HepG2 (cell line): Measurements from ENCODE around the gene LBX2. TPM values are rescaled to one million over a fixed set of nuclear protein-coding genes. Genes with fewer than 3 reads are reported as not detected.

Experiments
- GFI1 ChIP-seq: sonication (generic); formaldehyde crosslinking; IDR thresholded peaks from 2 replicates; pipeline ENCODE4 v1.5.0; 2020; ENCODE audit warnings: missing genetic modification reagents, mild to moderate bottlenecking, borderline replicate concordance
- KLF11 ChIP-seq: IDR thresholded peaks from 2 replicates; pipeline ENCODE4 v1.6.1; 2016; ENCODE audit warnings: missing compliant biosample characterization
- MAFF ChIP-seq: IDR thresholded peaks from 2 replicates; pipeline ENCODE4 v1.6.1; 2011; ENCODE audit warnings: low read depth, low read length, improper control_type of control experiment
- MAFG ChIP-seq: sonication (generic); formaldehyde crosslinking; IDR thresholded peaks from 2 replicates; pipeline ENCODE4 v1.5.1; 2020; ENCODE audit warnings: mild to moderate bottlenecking, missing genetic modification reagents
- POLR2AphosphoS2 ChIP-seq: IDR thresholded peaks from 2 replicates; pipeline ENCODE4 v1.6.1; 2011; ENCODE audit warnings: low read depth, low read length, improper control_type of control experiment
- THYN1 ChIP-seq: sonication (generic); formaldehyde crosslinking; IDR thresholded peaks from 2 replicates; pipeline ENCODE4 v1.8.1; 2023; ENCODE audit warnings: low read depth, mild to moderate bottlenecking, moderate library complexity, missing genetic modification reagents, borderline replicate concordance
- TRIM22 ChIP-seq: fragments of 450-650 bp; IDR thresholded peaks from 2 replicates; pipeline ENCODE4 v1.6.1; 2017
- ZBTB2 ChIP-seq: sonication (generic); formaldehyde crosslinking; IDR thresholded peaks from 2 replicates; pipeline ENCODE4 v1.8.0; 2022; ENCODE audit warnings: low read depth, missing genetic modification reagents
- ZFP36L2 ChIP-seq: sonication (generic); formaldehyde crosslinking; IDR thresholded peaks from 2 replicates; pipeline ENCODE4 v1.4.0; 2020; ENCODE audit warnings: missing genetic modification reagents
- ZNF20 ChIP-seq: sonication (generic); formaldehyde crosslinking; IDR thresholded peaks from 2 replicates; pipeline ENCODE4 v1.4.0; 2020; ENCODE audit warnings: mild to moderate bottlenecking, moderate library complexity, missing genetic modification reagents
- ZNF281 ChIP-seq: sonication (generic); formaldehyde crosslinking; IDR thresholded peaks from 2 replicates; pipeline ENCODE4 v1.4.0; 2020; ENCODE audit warnings: missing genetic modification reagents, borderline replicate concordance
- ZNF484 ChIP-seq: sonication (generic); formaldehyde crosslinking; IDR thresholded peaks from 2 replicates; pipeline ENCODE4 v1.5.1; 2020; ENCODE audit warnings: mild to moderate bottlenecking, low read depth, missing genetic modification reagents, borderline replicate concordance
- ZNF543 ChIP-seq: sonication (generic); formaldehyde crosslinking; IDR thresholded peaks from 2 replicates; pipeline ENCODE4 v1.4.0; 2020; ENCODE audit warnings: mild to moderate bottlenecking, missing genetic modification reagents
- ZNF567 ChIP-seq: sonication (generic); formaldehyde crosslinking; IDR thresholded peaks from 2 replicates; pipeline ENCODE4 v1.8.1; 2023; ENCODE audit warnings: mild to moderate bottlenecking, missing genetic modification reagents, borderline replicate concordance
- polyA plus RNA-seq, 8 experiments: library from polyadenylated mRNA; depleted of rRNA in 3 of 8; stranded (reverse) in 7 of 8; unstranded in 1 of 8; fragments of >200 nt; fragmentation: Illumina TruSeq in 4 of 8; extraction: Trizol in 4 of 8; gene quantifications; 2 replicates each; pipeline versions ENCODE4 v1.2.1 to v1.2.3, GENCODE V29; 2011 to 2016; ENCODE audit warnings: low read depth in 4 of 8, missing spikeins in 1 of 8, mixed read lengths in 1 of 8; ENCODE audit not compliant: insufficient read depth in 1 of 8
- total RNA-seq, 5 experiments: library from RNA; depleted of rRNA; stranded (reverse); fragments of >200 nt; fragmentation: Illumina TruSeq; extraction: Trizol; gene quantifications; 2 replicates each; pipeline ENCODE4 v1.2.3, GENCODE V29; 2016; ENCODE audit warnings: low read depth in 1 of 5

The LBX2 gene
- total and polyA plus RNA-seq, 2 of the 13 experiments (the other 11 are each of a cell fraction or from before 2014, with no cell fraction given): 6.4 to 8.1 TPM

GRCh38 chr2:74488643-74489481 is 10.5 kb downstream of the LBX2 start (continued):
- TF ChIP-seq ZNF281 (CRISPR knock-in tag): peak; percentile 70; the same call in 1 of the 2 replicates
- no peak for TF ChIP-seq ZNF484 (CRISPR knock-in tag)
- 0 out of 2 replicates have a peak, but pooled peaks have one; percentile 76 for TF ChIP-seq THYN1 (CRISPR knock-in tag)
- no peak for TF ChIP-seq TRIM22
- TF ChIP-seq ZNF20 (CRISPR knock-in tag): no peak
- TF ChIP-seq ZNF543 (CRISPR knock-in tag): no peak
- TF ChIP-seq ZBTB2 (CRISPR knock-in tag): 0 out of 2 replicates have a peak, but pooled peaks have one; percentile 27
- TF ChIP-seq ZNF567 (CRISPR knock-in tag): no peak
- no peak for TF ChIP-seq MAFG (CRISPR knock-in tag)
- TF ChIP-seq MAFF: no peak
- no peak for TF ChIP-seq POLR2AphosphoS2
- no peak for TF ChIP-seq KLF11 (CRISPR knock-in tag)
- TF ChIP-seq GFI1 (CRISPR knock-in tag): peak; percentile 44; the same call in 1 of the 2 replicates
- TF ChIP-seq ZFP36L2: no peak
